ENCODE data around the gene CRYBA2. TPM values are rescaled to one million over a fixed set of nuclear protein-coding genes. Genes with fewer than 3 reads are reported as not detected.

Gene CRYBA2
- 10 to 100 TPM in 1 of 4 donors, 1 to 10 TPM in 3; 1.3 to 37.0 (median 4.6) TPM for polyA plus RNA-seq
- long read RNA-seq, donor 1, result 0 reads
- long read RNA-seq, donor 2, partial matches to known transcripts, result 0 of 2 reads
- long read RNA-seq, donor 2, other reads (novel, unspliced or antisense), result 0 of 2 reads
- long read RNA-seq, donor 3, partial matches to known transcripts, result 0 of 8 reads
- long read RNA-seq, donor 3, other reads (novel, unspliced or antisense), result 0 of 8 reads
- long read RNA-seq, donor 4, partial matches to known transcripts, result 0 of 1 reads
- long read RNA-seq, donor 4, other reads (novel, unspliced or antisense), result 0 of 1 reads
- long read RNA-seq, donor 5, partial matches to known transcripts, result 0 of 3 reads
- long read RNA-seq, donor 5, other reads (novel, unspliced or antisense), result 0 of 3 reads
- long read RNA-seq, donor 6, partial matches to known transcripts, result 0 of 7 reads
- long read RNA-seq, donor 6, other reads (novel, unspliced or antisense), result 0 of 7 reads
- long read RNA-seq, donor 7, result 0 reads
- long read RNA-seq, donor 8, result 0 reads
- long read RNA-seq, donor 9, partial matches to known transcripts, result 0 of 2 reads
- long read RNA-seq, donor 9, other reads (novel, unspliced or antisense), result 0 of 2 reads
- long read RNA-seq, donor 10, transcript CRYBA2-202 (5 exons, 708 nt), result major isoform, 10 of 12 reads
- long read RNA-seq, donor 10, partial matches to known transcripts, result 0 of 12 reads
- long read RNA-seq, donor 10, other reads (novel, unspliced or antisense), result 0 of 12 reads

- Histone ChIP-seq H3K27me3 (ENCODE audit: control insufficient read depth in 3 of 3, insufficient read depth in 3 of 3, low read length in 3 of 3) (peaks cover 19 to 89% (median 42%) of the 10 kb centered on the region in 3 donors), H3K36me3 (ENCODE audit: control insufficient read depth in 3 of 3, insufficient read depth in 2 of 3, low read depth in 1 of 3, low read length in 3 of 3) (no peaks in the 10 kb centered on the region), H3K27ac (ENCODE audit: low read depth in 1 of 3, low read length in 2 of 3) (peak within 1 kb of the TSS in 1 of 3 donors; percentile 31), H3K4me3 (ENCODE audit: low read depth in 1 of 3, low read length in 3 of 3) (peak within 1 kb of the TSS in 2 of 3 donors; percentile 8 to 21), H3K9me3 (ENCODE audit: control insufficient read depth in 2 of 2, insufficient read depth in 1 of 2, low read depth in 1 of 2, low read length in 1 of 2) (no peaks in the 10 kb centered on the region), H3K4me1 (ENCODE audit: control insufficient read depth in 3 of 3, insufficient read depth in 2 of 3, low read depth in 1 of 3, low read length in 2 of 3) (peaks cover 0 to 16% (median 4%) of the 10 kb centered on the region in 3 donors)
- DNase-seq, result peak in 1 of 2 donors; percentile 52
- FAIRE-seq, result no peak
- 2% methylated on average over 75 to 88 of the region's 88 CpGs for WGBS, 3 donors
Measured at GRCh38 chr2:218993345-218994315, at the start of gene CRYBA2. Gene CRYBA2, minus strand, starts transcription at chr2:218993422. Its CDS starts 246 bp downstream, at chr2:218993176.

GRCh38 chr2:219042750-219043149 is 49.5 kb upstream of the CRYBA2 start:
- H3K27ac ChIP-seq (ENCODE audit: low read depth in 1 of 3, low read length in 2 of 3), result peak overlapping the region in 1 of 3 donors; percentile 50
- FAIRE-seq, result no peak
- 36 to 68% (median 50%) methylated on average over 2 of the region's 2 CpGs for WGBS, 3 donors
- no peaks in the 10 kb centered on the region for H3K36me3 ChIP-seq (ENCODE audit: control insufficient read depth in 3 of 3, insufficient read depth in 2 of 3, low read depth in 1 of 3, low read length in 3 of 3)
- H3K4me1 ChIP-seq (ENCODE audit: control insufficient read depth in 3 of 3, insufficient read depth in 2 of 3, low read depth in 1 of 3, low read length in 2 of 3), result peaks cover 0 to 30% (median 0%) of the 10 kb centered on the region in 3 donors
- H3K9me3 ChIP-seq (ENCODE audit: control insufficient read depth in 2 of 2, insufficient read depth in 1 of 2, low read depth in 1 of 2, low read length in 1 of 2), result no peaks in the 10 kb centered on the region
- no peak overlapping the region for H3K4me3 ChIP-seq (ENCODE audit: low read depth in 1 of 3, low read length in 3 of 3)
- peak; percentile 80 to 84 for DNase-seq
- peaks cover 0 to 24% (median 0%) of the 10 kb centered on the region in 3 donors for H3K27me3 ChIP-seq (ENCODE audit: control insufficient read depth in 3 of 3, insufficient read depth in 3 of 3, low read length in 3 of 3)

- no peaks in the 10 kb centered on the region for H3K36me3 ChIP-seq (ENCODE audit: control insufficient read depth in 3 of 3, insufficient read depth in 2 of 3, low read depth in 1 of 3, low read length in 3 of 3)
- DNase-seq (peak in 1 of 2 donors; percentile 21), FAIRE-seq (no peak)
- no peak overlapping the region for H3K4me3 ChIP-seq (ENCODE audit: low read depth in 1 of 3, low read length in 3 of 3)
- peaks cover 0 to 30% (median 0%) of the 10 kb centered on the region in 3 donors for H3K4me1 ChIP-seq (ENCODE audit: control insufficient read depth in 3 of 3, insufficient read depth in 2 of 3, low read depth in 1 of 3, low read length in 2 of 3)
- H3K27ac ChIP-seq (ENCODE audit: low read depth in 1 of 3, low read length in 2 of 3), result no peak overlapping the region
- H3K9me3 ChIP-seq (ENCODE audit: control insufficient read depth in 2 of 2, insufficient read depth in 1 of 2, low read depth in 1 of 2, low read length in 1 of 2), result no peaks in the 10 kb centered on the region
- peaks cover 0 to 22% (median 0%) of the 10 kb centered on the region in 3 donors for H3K27me3 ChIP-seq (ENCODE audit: control insufficient read depth in 3 of 3, insufficient read depth in 3 of 3, low read length in 3 of 3)
- 81 to 87% (median 82%) methylated on average over 4 of the region's 4 CpGs for WGBS, 3 donors
Measured at GRCh38 chr2:219042157-219042556, 48.9 kb upstream of the CRYBA2 start.

GRCh38 chr2:219041252-219041651 is 48.0 kb upstream of the CRYBA2 start, which contains the start of gene CFAP65:
Gene CFAP65, minus strand, starts transcription at chr2:219041516. Its CDS starts 2,468 bp downstream, at chr2:219039048.
- DNase-seq (peak; percentile 52 to 80), FAIRE-seq (no peak)
- H3K4me1 ChIP-seq (ENCODE audit: control insufficient read depth in 3 of 3, insufficient read depth in 2 of 3, low read depth in 1 of 3, low read length in 2 of 3), result peaks cover 0 to 30% (median 0%) of the 10 kb centered on the region in 3 donors
- no peak within 1 kb of the TSS for H3K27ac ChIP-seq (ENCODE audit: low read depth in 1 of 3, low read length in 2 of 3)
- H3K36me3 ChIP-seq (ENCODE audit: control insufficient read depth in 3 of 3, insufficient read depth in 2 of 3, low read depth in 1 of 3, low read length in 3 of 3), result no peaks in the 10 kb centered on the region
- 1 to 6% (median 2%) methylated on average over 21 of the region's 21 CpGs for WGBS, 3 donors
- peaks cover 0 to 22% (median 0%) of the 10 kb centered on the region in 3 donors for H3K27me3 ChIP-seq (ENCODE audit: control insufficient read depth in 3 of 3, insufficient read depth in 3 of 3, low read length in 3 of 3)
- H3K9me3 ChIP-seq (ENCODE audit: control insufficient read depth in 2 of 2, insufficient read depth in 1 of 2, low read depth in 1 of 2, low read length in 1 of 2), result no peaks in the 10 kb centered on the region
- H3K4me3 ChIP-seq (ENCODE audit: low read depth in 1 of 3, low read length in 3 of 3), result peak within 1 kb of the TSS in 1 of 3 donors; percentile 30

- H3K4me1 ChIP-seq (ENCODE audit: control insufficient read depth in 3 of 3, insufficient read depth in 2 of 3, low read depth in 1 of 3, low read length in 2 of 3), result peaks cover 0 to 30% (median 0%) of the 10 kb centered on the region in 3 donors
- H3K36me3 ChIP-seq (ENCODE audit: control insufficient read depth in 3 of 3, insufficient read depth in 2 of 3, low read depth in 1 of 3, low read length in 3 of 3), result no peaks in the 10 kb centered on the region
- FAIRE-seq (no peak), DNase-seq (no peak)
- H3K27me3 ChIP-seq (ENCODE audit: control insufficient read depth in 3 of 3, insufficient read depth in 3 of 3, low read length in 3 of 3), result peaks cover 0 to 20% (median 0%) of the 10 kb centered on the region in 3 donors
- H3K27ac ChIP-seq (ENCODE audit: low read depth in 1 of 3, low read length in 2 of 3), result no peak overlapping the region
- H3K9me3 ChIP-seq (ENCODE audit: control insufficient read depth in 2 of 2, insufficient read depth in 1 of 2, low read depth in 1 of 2, low read length in 1 of 2), result no peaks in the 10 kb centered on the region
- 11 to 25% (median 23%) methylated on average over 1 of the region's 1 CpG for WGBS, 3 donors
- H3K4me3 ChIP-seq (ENCODE audit: low read depth in 1 of 3, low read length in 3 of 3), result no peak overlapping the region
Measured at GRCh38 chr2:219038600-219038999, 45.4 kb upstream of the CRYBA2 start.

- Histone ChIP-seq H3K4me3 (ENCODE audit: low read depth in 1 of 3, low read length in 3 of 3) (no peak overlapping the region), H3K4me1 (ENCODE audit: control insufficient read depth in 3 of 3, insufficient read depth in 2 of 3, low read depth in 1 of 3, low read length in 2 of 3) (peaks cover 0 to 25% (median 0%) of the 10 kb centered on the region in 3 donors), H3K9me3 (ENCODE audit: control insufficient read depth in 2 of 2, insufficient read depth in 1 of 2, low read depth in 1 of 2, low read length in 1 of 2) (no peaks in the 10 kb centered on the region), H3K27me3 (ENCODE audit: control insufficient read depth in 3 of 3, insufficient read depth in 3 of 3, low read length in 3 of 3) (peaks cover 0 to 19% (median 0%) of the 10 kb centered on the region in 3 donors), H3K27ac (ENCODE audit: low read depth in 1 of 3, low read length in 2 of 3) (no peak overlapping the region), H3K36me3 (ENCODE audit: control insufficient read depth in 3 of 3, insufficient read depth in 2 of 3, low read depth in 1 of 3, low read length in 3 of 3) (no peaks in the 10 kb centered on the region)
- FAIRE-seq (no peak), DNase-seq (peak; percentile 25 to 41)
- 17 to 39% (median 25%) methylated on average over 8 of the region's 8 CpGs for WGBS, 3 donors
Measured at GRCh38 chr2:219037783-219038499, 44.7 kb upstream of the CRYBA2 start.

- no peaks in the 10 kb centered on the region for H3K36me3 ChIP-seq (ENCODE audit: control insufficient read depth in 3 of 3, insufficient read depth in 2 of 3, low read depth in 1 of 3, low read length in 3 of 3)
- no peak overlapping the region for H3K4me3 ChIP-seq (ENCODE audit: low read depth in 1 of 3, low read length in 3 of 3)
- no peaks in the 10 kb centered on the region for H3K9me3 ChIP-seq (ENCODE audit: control insufficient read depth in 2 of 2, insufficient read depth in 1 of 2, low read depth in 1 of 2, low read length in 1 of 2)
- no peak overlapping the region for H3K27ac ChIP-seq (ENCODE audit: low read depth in 1 of 3, low read length in 2 of 3)
- DNase-seq (no peak), FAIRE-seq (no peak)
- peaks cover 0 to 8% (median 0%) of the 10 kb centered on the region in 3 donors for H3K4me1 ChIP-seq (ENCODE audit: control insufficient read depth in 3 of 3, insufficient read depth in 2 of 3, low read depth in 1 of 3, low read length in 2 of 3)
- 79 to 91% (median 90%) methylated on average over 2 of the region's 2 CpGs for WGBS, 3 donors
- H3K27me3 ChIP-seq (ENCODE audit: control insufficient read depth in 3 of 3, insufficient read depth in 3 of 3, low read length in 3 of 3), result peaks cover 0 to 12% (median 0%) of the 10 kb centered on the region in 3 donors
Measured at GRCh38 chr2:219035942-219036341, 42.7 kb upstream of the CRYBA2 start.
